WTC11 (cell line): Measurements from ENCODE around the gene LRRC4B. TPM values are rescaled to one million over a fixed set of nuclear protein-coding genes. Genes with fewer than 3 reads are reported as not detected.
"Not testable (repeated sequence)": the region's sequence is repeated elsewhere in the genome, so short reads cannot be mapped to it uniquely, and the experiment has no call there.

ENCODE experiments used
- ATAC-seq: fragments of 200-7000 bp; cut with Tn5 transposase; 2 replicates; pipeline ENCODE4 v1.10.0; 2021; ENCODE audit warnings: mild to moderate bottlenecking, moderate library complexity
- CTCF ChIA-PET: fragments of 300-600 bp; sonication (Branson Sonifier 250); formaldehyde crosslinking; loops from one replicate; lab custom pipeline; 2021; ENCODE audit warnings: antibody characterized with exemption; lab: Charles Lee
- POLR2A ChIA-PET: fragments of 350-600 bp; sonication (Branson Sonifier 250); formaldehyde crosslinking; loops from one replicate; lab custom pipeline; 2021; ENCODE audit warnings: antibody characterized with exemption; lab: Charles Lee
- DNase-seq: peaks from one replicate; pipeline ENCODE4 v3.0.0; 2021; ENCODE audit warnings: low spot score
- H3K27ac Mint-ChIP-seq: 2 replicates; pipeline ENCODE4 v1.8.0; 2021; ENCODE audit warnings: mixed read lengths
- H3K27me3 Mint-ChIP-seq: 2 replicates; pipeline ENCODE4 v1.8.0; 2021; ENCODE audit warnings: low read depth, mild to moderate bottlenecking, moderate library complexity, mixed read lengths
- H3K36me3 Mint-ChIP-seq: 2 replicates; pipeline ENCODE4 v1.8.0; 2021; ENCODE audit warnings: mixed read lengths
- H3K4me1 Mint-ChIP-seq: 2 replicates; pipeline ENCODE4 v1.8.0; 2022; ENCODE audit warnings: mixed read lengths
- H3K4me3 Mint-ChIP-seq: 2 replicates; pipeline ENCODE4 v1.8.0; 2021; ENCODE audit warnings: mild to moderate bottlenecking, moderate library complexity, mixed read lengths
- H3K9me3 Mint-ChIP-seq: 2 replicates; pipeline ENCODE4 v1.8.0; 2021; ENCODE audit warnings: mixed read lengths
- ATF1 ChIP-seq: sonication (generic); formaldehyde crosslinking; IDR thresholded peaks from 2 replicates; pipeline ENCODE4 v1.8.1; 2023; ENCODE audit warnings: mild to moderate bottlenecking, moderate library complexity, missing genetic modification reagents
- CREB1 ChIP-seq: sonication (generic); formaldehyde crosslinking; IDR thresholded peaks from 2 replicates; pipeline ENCODE4 v1.8.0; 2023; ENCODE audit warnings: mild to moderate bottlenecking, missing genetic modification reagents
- CREM ChIP-seq: sonication (generic); formaldehyde crosslinking; IDR thresholded peaks from 2 replicates; pipeline ENCODE4 v1.8.1; 2022; ENCODE audit warnings: mild to moderate bottlenecking, missing genetic modification reagents, moderate library complexity
- ELF4 ChIP-seq: sonication (generic); formaldehyde crosslinking; IDR thresholded peaks from 2 replicates; pipeline ENCODE4 v1.8.1; 2022; ENCODE audit warnings: low read depth, mild to moderate bottlenecking, moderate library complexity, missing genetic modification reagents
- ESRRA ChIP-seq: sonication (generic); formaldehyde crosslinking; IDR thresholded peaks from 2 replicates; pipeline ENCODE4 v1.8.1; 2022; ENCODE audit warnings: mild to moderate bottlenecking, missing genetic modification reagents, borderline replicate concordance
- ETV6 ChIP-seq: sonication (generic); formaldehyde crosslinking; IDR thresholded peaks from 2 replicates; pipeline ENCODE4 v1.8.1; 2022; ENCODE audit warnings: mild to moderate bottlenecking, missing genetic modification reagents
- FOXJ3 ChIP-seq: sonication (generic); formaldehyde crosslinking; IDR thresholded peaks from 2 replicates; pipeline ENCODE4 v1.9.0; 2021; ENCODE audit warnings: missing genetic modification reagents, mild to moderate bottlenecking, borderline replicate concordance
- KAT7 ChIP-seq: sonication (generic); formaldehyde crosslinking; IDR thresholded peaks from 2 replicates; pipeline ENCODE4 v1.8.1; 2023; ENCODE audit warnings: missing genetic modification reagents, mild to moderate bottlenecking, borderline replicate concordance
- ZNF281 ChIP-seq: sonication (generic); formaldehyde crosslinking; IDR thresholded peaks from 2 replicates; pipeline ENCODE4 v1.8.0; 2023; ENCODE audit warnings: mild to moderate bottlenecking, missing genetic modification reagents
- total RNA-seq: library from RNA; stranded (reverse); gene quantifications from 3 replicates; pipeline ENCODE4 v1.2.3, GENCODE V29; 2021
- TF ChIP-seq, protein P1 (sequence below): sonication (generic); formaldehyde crosslinking; IDR thresholded peaks from 2 replicates; pipeline ENCODE4 v1.8.1; 2023; ENCODE audit warnings: mild to moderate bottlenecking, missing genetic modification reagents, borderline replicate concordance
- TF ChIP-seq, protein P2 (sequence below): sonication (generic); formaldehyde crosslinking; IDR thresholded peaks from 2 replicates; pipeline ENCODE4 v1.8.1; 2023; ENCODE audit warnings: mild to moderate bottlenecking, moderate library complexity, missing genetic modification reagents
- TF ChIP-seq, protein P3 (sequence below): sonication (generic); formaldehyde crosslinking; conservative IDR thresholded peaks from 2 replicates; pipeline ENCODE4 v1.8.1; 2022; ENCODE audit warnings: mild to moderate bottlenecking, missing genetic modification reagents
- TF ChIP-seq, protein P4 (sequence below): fragments of 250-450 bp; sonication (Bioruptor Pico); IDR thresholded peaks from 2 replicates; pipeline ENCODE4 v1.9.0; 2021; ENCODE audit warnings: mild to moderate bottlenecking, borderline replicate concordance
- TF ChIP-seq, protein P5 (sequence below): sonication (generic); formaldehyde crosslinking; IDR thresholded peaks from 2 replicates; pipeline ENCODE4 v1.8.1; 2023; ENCODE audit warnings: mild to moderate bottlenecking, missing genetic modification reagents, moderate library complexity
- TF ChIP-seq, protein P6 (sequence below): sonication (generic); formaldehyde crosslinking; IDR thresholded peaks from 2 replicates; pipeline ENCODE4 v1.8.0; 2022; ENCODE audit warnings: mild to moderate bottlenecking, missing genetic modification reagents
- TF ChIP-seq, protein P7 (sequence below): sonication (generic); formaldehyde crosslinking; IDR thresholded peaks from 2 replicates; pipeline ENCODE4 v1.8.1; 2022; ENCODE audit warnings: missing genetic modification reagents, borderline replicate concordance

Gene LRRC4B
- total RNA-seq, 1 experiment from 2014 or later, result 10.0 TPM

GRCh38 chr19:50475101-50475568 lies 93.1 kb downstream of the LRRC4B start (continued):
- TF ChIP-seq, protein P1, sequence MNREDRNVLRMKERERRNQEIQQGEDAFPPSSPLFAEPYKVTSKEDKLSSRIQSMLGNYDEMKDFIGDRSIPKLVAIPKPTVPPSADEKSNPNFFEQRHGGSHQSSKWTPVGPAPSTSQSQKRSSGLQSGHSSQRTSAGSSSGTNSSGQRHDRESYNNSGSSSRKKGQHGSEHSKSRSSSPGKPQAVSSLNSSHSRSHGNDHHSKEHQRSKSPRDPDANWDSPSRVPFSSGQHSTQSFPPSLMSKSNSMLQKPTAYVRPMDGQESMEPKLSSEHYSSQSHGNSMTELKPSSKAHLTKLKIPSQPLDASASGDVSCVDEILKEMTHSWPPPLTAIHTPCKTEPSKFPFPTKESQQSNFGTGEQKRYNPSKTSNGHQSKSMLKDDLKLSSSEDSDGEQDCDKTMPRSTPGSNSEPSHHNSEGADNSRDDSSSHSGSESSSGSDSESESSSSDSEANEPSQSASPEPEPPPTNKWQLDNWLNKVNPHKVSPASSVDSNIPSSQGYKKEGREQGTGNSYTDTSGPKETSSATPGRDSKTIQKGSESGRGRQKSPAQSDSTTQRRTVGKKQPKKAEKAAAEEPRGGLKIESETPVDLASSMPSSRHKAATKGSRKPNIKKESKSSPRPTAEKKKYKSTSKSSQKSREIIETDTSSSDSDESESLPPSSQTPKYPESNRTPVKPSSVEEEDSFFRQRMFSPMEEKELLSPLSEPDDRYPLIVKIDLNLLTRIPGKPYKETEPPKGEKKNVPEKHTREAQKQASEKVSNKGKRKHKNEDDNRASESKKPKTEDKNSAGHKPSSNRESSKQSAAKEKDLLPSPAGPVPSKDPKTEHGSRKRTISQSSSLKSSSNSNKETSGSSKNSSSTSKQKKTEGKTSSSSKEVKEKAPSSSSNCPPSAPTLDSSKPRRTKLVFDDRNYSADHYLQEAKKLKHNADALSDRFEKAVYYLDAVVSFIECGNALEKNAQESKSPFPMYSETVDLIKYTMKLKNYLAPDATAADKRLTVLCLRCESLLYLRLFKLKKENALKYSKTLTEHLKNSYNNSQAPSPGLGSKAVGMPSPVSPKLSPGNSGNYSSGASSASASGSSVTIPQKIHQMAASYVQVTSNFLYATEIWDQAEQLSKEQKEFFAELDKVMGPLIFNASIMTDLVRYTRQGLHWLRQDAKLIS (CRISPR knock-in tag), result no peak
- TF ChIP-seq, protein P2, sequence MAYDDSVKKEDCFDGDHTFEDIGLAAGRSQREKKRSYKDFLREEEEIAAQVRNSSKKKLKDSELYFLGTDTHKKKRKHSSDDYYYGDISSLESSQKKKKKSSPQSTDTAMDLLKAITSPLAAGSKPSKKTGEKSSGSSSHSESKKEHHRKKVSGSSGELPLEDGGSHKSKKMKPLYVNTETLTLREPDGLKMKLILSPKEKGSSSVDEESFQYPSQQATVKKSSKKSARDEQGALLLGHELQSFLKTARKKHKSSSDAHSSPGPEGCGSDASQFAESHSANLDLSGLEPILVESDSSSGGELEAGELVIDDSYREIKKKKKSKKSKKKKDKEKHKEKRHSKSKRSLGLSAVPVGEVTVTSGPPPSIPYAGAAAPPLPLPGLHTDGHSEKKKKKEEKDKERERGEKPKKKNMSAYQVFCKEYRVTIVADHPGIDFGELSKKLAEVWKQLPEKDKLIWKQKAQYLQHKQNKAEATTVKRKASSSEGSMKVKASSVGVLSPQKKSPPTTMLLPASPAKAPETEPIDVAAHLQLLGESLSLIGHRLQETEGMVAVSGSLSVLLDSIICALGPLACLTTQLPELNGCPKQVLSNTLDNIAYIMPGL (CRISPR knock-in tag), result no peak
- TF ChIP-seq, protein P3, sequence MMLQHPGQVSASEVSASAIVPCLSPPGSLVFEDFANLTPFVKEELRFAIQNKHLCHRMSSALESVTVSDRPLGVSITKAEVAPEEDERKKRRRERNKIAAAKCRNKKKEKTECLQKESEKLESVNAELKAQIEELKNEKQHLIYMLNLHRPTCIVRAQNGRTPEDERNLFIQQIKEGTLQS (CRISPR knock-in tag), result no peak
- TF ChIP-seq ETV6 (CRISPR knock-in tag) (no peak), CREB1 (CRISPR knock-in tag) (no peak)

DNA sequence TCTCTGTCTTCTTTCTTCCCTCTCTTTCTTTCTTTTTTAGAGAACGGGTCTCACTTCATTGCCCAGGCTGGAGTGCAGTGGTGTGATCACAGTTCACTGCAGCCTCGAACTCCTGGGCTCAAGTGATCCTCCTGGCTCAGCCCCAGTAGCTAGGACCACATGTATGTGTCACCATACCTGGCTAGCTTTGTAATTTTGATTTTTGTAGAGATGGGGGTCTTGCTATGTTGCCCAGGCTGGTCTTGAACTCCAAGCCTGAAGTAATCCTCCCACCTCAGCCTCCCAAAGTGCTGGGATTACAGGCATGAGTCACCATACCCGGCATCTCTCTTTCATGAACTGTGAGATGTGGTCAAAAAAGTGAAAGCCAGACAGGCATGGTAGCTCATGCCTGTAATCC lies 94.9 kb downstream of the LRRC4B start:
- CTCF ChIA-PET, result interaction anchor here (1.2 to 2.3 kb wide), 3 partner anchors 8 to 83 kb away, joined by 3 to 13 read pairs (median 3); no protein-coding TSS in a partner anchor
- not testable (repeated sequence) for H3K4me1 Mint-ChIP-seq

GRCh38 chr19:50468818-50469217 lies 99.4 kb downstream of the LRRC4B start:
- H3K4me3 Mint-ChIP-seq, result no peak overlapping the region
- peaks cover 7% of the 10 kb centered on the region for H3K9me3 Mint-ChIP-seq
- no peak for ATAC-seq
- POLR2A ChIA-PET, result no interaction called here
- no peak overlapping the region for H3K27ac Mint-ChIP-seq
- peaks cover 4% of the 10 kb centered on the region for H3K27me3 Mint-ChIP-seq
- no peaks in the 10 kb centered on the region for H3K36me3 Mint-ChIP-seq
- peaks cover 7% of the 10 kb centered on the region for H3K4me1 Mint-ChIP-seq
- DNase-seq, result no peak
- CTCF ChIA-PET, result interaction anchor here (0.6 kb wide), 1 partner anchor 392 kb away, joined by 4 read pairs; no protein-coding TSS in a partner anchor
- TF ChIP-seq, protein P4, sequence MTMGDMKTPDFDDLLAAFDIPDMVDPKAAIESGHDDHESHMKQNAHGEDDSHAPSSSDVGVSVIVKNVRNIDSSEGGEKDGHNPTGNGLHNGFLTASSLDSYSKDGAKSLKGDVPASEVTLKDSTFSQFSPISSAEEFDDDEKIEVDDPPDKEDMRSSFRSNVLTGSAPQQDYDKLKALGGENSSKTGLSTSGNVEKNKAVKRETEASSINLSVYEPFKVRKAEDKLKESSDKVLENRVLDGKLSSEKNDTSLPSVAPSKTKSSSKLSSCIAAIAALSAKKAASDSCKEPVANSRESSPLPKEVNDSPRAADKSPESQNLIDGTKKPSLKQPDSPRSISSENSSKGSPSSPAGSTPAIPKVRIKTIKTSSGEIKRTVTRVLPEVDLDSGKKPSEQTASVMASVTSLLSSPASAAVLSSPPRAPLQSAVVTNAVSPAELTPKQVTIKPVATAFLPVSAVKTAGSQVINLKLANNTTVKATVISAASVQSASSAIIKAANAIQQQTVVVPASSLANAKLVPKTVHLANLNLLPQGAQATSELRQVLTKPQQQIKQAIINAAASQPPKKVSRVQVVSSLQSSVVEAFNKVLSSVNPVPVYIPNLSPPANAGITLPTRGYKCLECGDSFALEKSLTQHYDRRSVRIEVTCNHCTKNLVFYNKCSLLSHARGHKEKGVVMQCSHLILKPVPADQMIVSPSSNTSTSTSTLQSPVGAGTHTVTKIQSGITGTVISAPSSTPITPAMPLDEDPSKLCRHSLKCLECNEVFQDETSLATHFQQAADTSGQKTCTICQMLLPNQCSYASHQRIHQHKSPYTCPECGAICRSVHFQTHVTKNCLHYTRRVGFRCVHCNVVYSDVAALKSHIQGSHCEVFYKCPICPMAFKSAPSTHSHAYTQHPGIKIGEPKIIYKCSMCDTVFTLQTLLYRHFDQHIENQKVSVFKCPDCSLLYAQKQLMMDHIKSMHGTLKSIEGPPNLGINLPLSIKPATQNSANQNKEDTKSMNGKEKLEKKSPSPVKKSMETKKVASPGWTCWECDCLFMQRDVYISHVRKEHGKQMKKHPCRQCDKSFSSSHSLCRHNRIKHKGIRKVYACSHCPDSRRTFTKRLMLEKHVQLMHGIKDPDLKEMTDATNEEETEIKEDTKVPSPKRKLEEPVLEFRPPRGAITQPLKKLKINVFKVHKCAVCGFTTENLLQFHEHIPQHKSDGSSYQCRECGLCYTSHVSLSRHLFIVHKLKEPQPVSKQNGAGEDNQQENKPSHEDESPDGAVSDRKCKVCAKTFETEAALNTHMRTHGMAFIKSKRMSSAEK, result no peak
- TF ChIP-seq CREM (CRISPR knock-in tag) (no peak), FOXJ3 (CRISPR knock-in tag) (no peak), KAT7 (no peak), CREB1 (CRISPR knock-in tag) (no peak), ELF4 (CRISPR knock-in tag) (no peak), ESRRA (CRISPR knock-in tag) (no peak), ATF1 (CRISPR knock-in tag) (no peak), ZNF281 (CRISPR knock-in tag) (no peak)
- TF ChIP-seq, protein P5, sequence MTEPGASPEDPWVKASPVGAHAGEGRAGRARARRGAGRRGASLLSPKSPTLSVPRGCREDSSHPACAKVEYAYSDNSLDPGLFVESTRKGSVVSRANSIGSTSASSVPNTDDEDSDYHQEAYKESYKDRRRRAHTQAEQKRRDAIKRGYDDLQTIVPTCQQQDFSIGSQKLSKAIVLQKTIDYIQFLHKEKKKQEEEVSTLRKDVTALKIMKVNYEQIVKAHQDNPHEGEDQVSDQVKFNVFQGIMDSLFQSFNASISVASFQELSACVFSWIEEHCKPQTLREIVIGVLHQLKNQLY (CRISPR knock-in tag), result no peak
- TF ChIP-seq, protein P6, sequence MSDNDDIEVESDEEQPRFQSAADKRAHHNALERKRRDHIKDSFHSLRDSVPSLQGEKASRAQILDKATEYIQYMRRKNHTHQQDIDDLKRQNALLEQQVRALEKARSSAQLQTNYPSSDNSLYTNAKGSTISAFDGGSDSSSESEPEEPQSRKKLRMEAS (CRISPR knock-in tag), result no peak
- TF ChIP-seq, protein P7, sequence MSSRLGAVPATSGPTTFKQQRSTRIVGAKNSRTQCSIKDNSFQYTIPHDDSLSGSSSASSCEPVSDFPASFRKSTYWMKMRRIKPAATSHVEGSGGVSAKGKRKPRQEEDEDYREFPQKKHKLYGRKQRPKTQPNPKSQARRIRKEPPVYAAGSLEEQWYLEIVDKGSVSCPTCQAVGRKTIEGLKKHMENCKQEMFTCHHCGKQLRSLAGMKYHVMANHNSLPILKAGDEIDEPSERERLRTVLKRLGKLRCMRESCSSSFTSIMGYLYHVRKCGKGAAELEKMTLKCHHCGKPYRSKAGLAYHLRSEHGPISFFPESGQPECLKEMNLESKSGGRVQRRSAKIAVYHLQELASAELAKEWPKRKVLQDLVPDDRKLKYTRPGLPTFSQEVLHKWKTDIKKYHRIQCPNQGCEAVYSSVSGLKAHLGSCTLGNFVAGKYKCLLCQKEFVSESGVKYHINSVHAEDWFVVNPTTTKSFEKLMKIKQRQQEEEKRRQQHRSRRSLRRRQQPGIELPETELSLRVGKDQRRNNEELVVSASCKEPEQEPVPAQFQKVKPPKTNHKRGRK (CRISPR knock-in tag), result no peak

More for the DNA sequence above, 94.9 kb downstream of the LRRC4B start:
- not testable (repeated sequence) for ATAC-seq, DNase-seq, H3K27ac Mint-ChIP-seq, H3K4me3 Mint-ChIP-seq, H3K27me3 Mint-ChIP-seq
- H3K9me3 Mint-ChIP-seq, result peaks cover 14% of the 10 kb centered on the region
- H3K36me3 Mint-ChIP-seq, result peaks cover 15% of the 10 kb centered on the region
- POLR2A ChIA-PET, result interaction anchor here (0.6 kb wide), 1 partner anchor 545 kb away, joined by 3 read pairs; no protein-coding TSS in a partner anchor
